Aorta (tissue), 5 donors: ENCODE results near the gene GSG1L. TPM values are rescaled to one million over a fixed set of nuclear protein-coding genes. Genes with fewer than 3 reads are reported as not detected.

Experiments used
- ATAC-seq: fragments of 200-7000 bp; cut with Tn5 transposase; one replicate; pipeline ENCODE4 v1.9.1; 2022; ENCODE audit warnings: moderate library complexity; ENCODE audit not compliant: low FRiP score
- DNase-seq, 2 donors: peaks; one replicate each; pipeline ENCODE4 v3.0.0-alpha.2; 2020
- H3K27ac ChIP-seq, 2 donors: one replicate each; pipeline ENCODE4 v1.5.1; 2013; ENCODE audit warnings: low read length in 2 of 2, mild to moderate bottlenecking in 2 of 2, moderate library complexity in 2 of 2, control low read depth in 1 of 2, inconsistent platforms in 1 of 2, low read depth in 1 of 2
- H3K27me3 ChIP-seq, 2 donors: one replicate each; pipeline ENCODE4 v1.6.1; 2013; ENCODE audit warnings: control low read depth in 1 of 2, low read length in 1 of 2, mild to moderate bottlenecking in 1 of 2, moderate library complexity in 1 of 2; ENCODE audit not compliant: insufficient read depth in 2 of 2, control insufficient read depth in 1 of 2
- H3K36me3 ChIP-seq, 2 donors: one replicate each; pipeline ENCODE4 v1.6.1; 2013; ENCODE audit warnings: control low read depth in 1 of 2, low read length in 1 of 2, mild to moderate bottlenecking in 1 of 2; ENCODE audit not compliant: insufficient read depth in 2 of 2, control insufficient read depth in 1 of 2
- H3K4me1 ChIP-seq, 2 donors: one replicate each; pipeline ENCODE4 v1.6.1; 2013; ENCODE audit warnings: low read length in 2 of 2, control low read depth in 1 of 2, mild to moderate bottlenecking in 1 of 2, moderate library complexity in 1 of 2; ENCODE audit not compliant: insufficient read depth in 2 of 2, control insufficient read depth in 1 of 2
- H3K4me3 ChIP-seq, 2 donors: one replicate each; pipeline ENCODE4 v1.5.1; 2013; ENCODE audit warnings: low read length in 2 of 2, control low read depth in 1 of 2, mild to moderate bottlenecking in 1 of 2
- H3K9me3 ChIP-seq: one replicate; pipeline ENCODE4 v1.6.1; 2013; ENCODE audit warnings: mild to moderate bottlenecking, low read length; ENCODE audit not compliant: control insufficient read depth
- WGBS, 2 donors: extraction: QIAGEN DNeasy Blood & Tissue Kit; methylation state at CpG; one replicate each; pipeline ENCODE4 v1.1.7; 2013; 5-methylcytosine and 5-hydroxymethylcytosine counted together
- intact Hi-C, 2 donors: fragments of 100-400 bp; cut with DNase I; formaldehyde crosslinking; loops; one replicate each; pipeline versions ENCODE4 v1.14.2 to v1.15.0; 2022
- polyA plus RNA-seq, 2 donors: library from polyadenylated mRNA; stranded (reverse); fragments of 200-250 nt; gene quantifications; one replicate each; pipeline ENCODE4 v1.2.3, GENCODE V29; 2013
- total RNA-seq, 2 donors: library from RNA; stranded (reverse); fragmentation: NEBNext Ultra II Directional; extraction: Animal tissue kit (Norgen Biotek cat#: 25700); gene quantifications; one replicate each; pipeline ENCODE4 v1.2.1, GENCODE V29; 2021
- donor health status: healthy with polysubstance abuse.
- donor health status: Bipolar disorder and iron deficiency.
- donor health status: DM: no; HTN: no; CAD: no.
- donor health status: DM: no; HTN: no; CAD: no.
- donor health status: DM: yes; HTN: yes; CAD: no.

The GSG1L gene
- total and polyA plus RNA-seq, 4 donors: 1.6 to 22.2 (median 7.2) TPM

DNA sequence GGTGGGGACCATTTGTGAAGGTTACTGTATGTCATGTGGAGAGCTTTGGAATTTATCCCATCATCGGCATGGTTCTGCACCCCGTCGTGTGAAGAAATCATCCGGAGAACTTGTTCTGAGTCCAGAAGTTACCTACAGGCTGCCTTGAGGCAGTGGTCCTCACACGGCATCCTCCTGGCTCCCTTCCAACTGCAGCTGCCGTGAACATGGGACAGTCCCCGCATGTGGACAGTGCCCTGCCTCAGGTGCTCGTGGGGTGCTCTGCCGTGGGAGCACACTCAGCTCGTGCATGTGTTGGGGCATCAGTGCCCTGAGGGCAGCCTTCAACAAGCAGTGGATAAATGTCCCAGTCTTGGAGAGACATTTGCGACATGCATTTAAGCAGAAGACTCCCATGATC lies 324.9 kb downstream of the GSG1L start:
- H3K4me3 ChIP-seq: no peak overlapping the region
- no peak overlapping the region for H3K27ac ChIP-seq
- intact Hi-C loops: no loop called here
- DNase-seq: peak in 1 of 2 donors; percentile 63
- WGBS, 2 donors: 89 to 92% methylated on average over 11 of the region's 11 CpGs
- H3K36me3 ChIP-seq: no peaks in the 10 kb centered on the region
- H3K4me1 ChIP-seq: no peaks in the 10 kb centered on the region
- no peaks in the 10 kb centered on the region for H3K27me3 ChIP-seq
- ATAC-seq: no peak
- H3K9me3 ChIP-seq: no peaks in the 10 kb centered on the region

Other genes with a start within 250 kb of the GSG1L start
- gene XPO6, start 148.3 kb upstream of the GSG1L start, total RNA-seq: 100 to 1,000 TPM in 1 of 2 donors, 10 to 100 TPM in 1; 88.6 to 103 TPM
- 10 to 100 TPM; 28.0 to 85.1 TPM for gene XPO6, start 148.3 kb upstream of the GSG1L start, polyA plus RNA-seq
- gene SBK1, start 228.8 kb upstream of the GSG1L start, total RNA-seq: under 1 TPM; 0.16 to 0.33 TPM
- under 1 TPM in 1 of 2 donors, not detected in 1; 0.03 TPM for gene SBK1, start 228.8 kb upstream of the GSG1L start, polyA plus RNA-seq